ENCODE measurements around the gene TMEM87B.

- TF ChIP-seq CTCF (conservative IDR thresholded peaks at IDR 0.05 in 1 of 2, IDR thresholded peaks at IDR 0.05 in 1 of 2; ENCODE audit: low read depth in 1 of 2, low read length in 2 of 2): no peak
- TF ChIP-seq EZH2 (IDR thresholded peaks at IDR 0.05; ENCODE audit: low read length, missing control alignments): no peak
Measured at GRCh38 chr2:112065966-112066365, 10.9 kb downstream of the TMEM87B start.

All from fibroblast of lung (primary cell).